Astrocyte of the spinal cord (primary cell): ENCODE measurements around the gene FCRL3.

Experiments used
- DNase-seq: peaks from one replicate; pipeline ENCODE4 v3.0.0; 2011; ENCODE audit warnings: low read depth, low spot score
- H3K4me3 ChIP-seq: 2 replicates; pipeline ENCODE4 v1.5.1; 2011; ENCODE audit warnings: low read depth, mild to moderate bottlenecking, low read length, moderate library complexity
- CTCF ChIP-seq: IDR thresholded peaks from 2 replicates; pipeline ENCODE4 v1.5.1; 2012; ENCODE audit warnings: low read depth, mild to moderate bottlenecking, low read length, inconsistent platforms
- in situ Hi-C: cut with HindIII; loops from 2 replicates; pipeline ENCODE4 v1.10.0; 2017; ENCODE audit warnings: low sequenced_read_pairs

The FCRL3 gene

GRCh38 chr1:157639800-157640199 lies 60.8 kb downstream of the FCRL3 start:
- no peak for TF ChIP-seq CTCF
- H3K4me3 ChIP-seq = no peak overlapping the region
- DNase-seq = no peak
- in situ Hi-C loops = no loop called here

- no peak for DNase-seq
- TF ChIP-seq CTCF = no peak
- in situ Hi-C loops = no loop called here
- H3K4me3 ChIP-seq = no peak overlapping the region
Measured at GRCh38 chr1:157628773-157629172, 71.8 kb downstream of the FCRL3 start.
